ENCODE data around the gene TOR1B. TPM values are rescaled to one million over a fixed set of nuclear protein-coding genes. Genes with fewer than 3 reads are reported as not detected.
A peak's percentile ranks its signal among the peaks of the same experiment; 100 is the strongest.

The TOR1B gene
- polyA plus RNA-seq, 1 of the 3 experiments (the other 2 are of a cell fraction) = 37.4 TPM

DNA sequence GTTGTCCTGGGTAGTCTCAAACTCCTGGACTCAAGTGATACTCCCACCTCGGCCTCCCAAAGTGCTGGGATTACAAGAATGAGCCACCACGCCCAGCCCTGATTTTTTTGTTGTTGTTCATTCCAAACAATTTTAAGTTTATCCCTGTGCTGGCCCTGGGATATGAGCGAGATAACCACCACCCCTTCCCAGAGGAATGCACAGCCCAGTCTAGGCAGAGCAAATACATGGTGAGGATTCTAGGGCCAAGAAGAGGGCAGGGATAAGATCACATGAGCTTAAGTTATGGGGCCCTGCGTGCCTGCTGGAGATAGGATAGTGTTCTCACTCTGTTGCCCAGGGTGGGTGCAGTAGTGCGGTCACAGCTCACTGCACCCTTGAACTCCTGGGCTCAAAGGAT is 21.0 kb upstream of the TOR1B start (continued):
- TF ChIP-seq RFX5 (IDR thresholded peaks at IDR 0.05; ENCODE audit: low read length) (no peak), RAD21 (IDR thresholded peaks at IDR 0.05; ENCODE audit: low read length) (no peak)
- TF ChIP-seq, protein P1, sequence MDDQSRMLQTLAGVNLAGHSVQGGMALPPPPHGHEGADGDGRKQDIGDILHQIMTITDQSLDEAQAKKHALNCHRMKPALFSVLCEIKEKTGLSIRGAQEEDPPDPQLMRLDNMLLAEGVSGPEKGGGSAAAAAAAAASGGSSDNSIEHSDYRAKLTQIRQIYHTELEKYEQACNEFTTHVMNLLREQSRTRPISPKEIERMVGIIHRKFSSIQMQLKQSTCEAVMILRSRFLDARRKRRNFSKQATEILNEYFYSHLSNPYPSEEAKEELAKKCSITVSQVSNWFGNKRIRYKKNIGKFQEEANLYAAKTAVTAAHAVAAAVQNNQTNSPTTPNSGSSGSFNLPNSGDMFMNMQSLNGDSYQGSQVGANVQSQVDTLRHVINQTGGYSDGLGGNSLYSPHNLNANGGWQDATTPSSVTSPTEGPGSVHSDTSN (IDR thresholded peaks at IDR 0.05) = no peak

DNA sequence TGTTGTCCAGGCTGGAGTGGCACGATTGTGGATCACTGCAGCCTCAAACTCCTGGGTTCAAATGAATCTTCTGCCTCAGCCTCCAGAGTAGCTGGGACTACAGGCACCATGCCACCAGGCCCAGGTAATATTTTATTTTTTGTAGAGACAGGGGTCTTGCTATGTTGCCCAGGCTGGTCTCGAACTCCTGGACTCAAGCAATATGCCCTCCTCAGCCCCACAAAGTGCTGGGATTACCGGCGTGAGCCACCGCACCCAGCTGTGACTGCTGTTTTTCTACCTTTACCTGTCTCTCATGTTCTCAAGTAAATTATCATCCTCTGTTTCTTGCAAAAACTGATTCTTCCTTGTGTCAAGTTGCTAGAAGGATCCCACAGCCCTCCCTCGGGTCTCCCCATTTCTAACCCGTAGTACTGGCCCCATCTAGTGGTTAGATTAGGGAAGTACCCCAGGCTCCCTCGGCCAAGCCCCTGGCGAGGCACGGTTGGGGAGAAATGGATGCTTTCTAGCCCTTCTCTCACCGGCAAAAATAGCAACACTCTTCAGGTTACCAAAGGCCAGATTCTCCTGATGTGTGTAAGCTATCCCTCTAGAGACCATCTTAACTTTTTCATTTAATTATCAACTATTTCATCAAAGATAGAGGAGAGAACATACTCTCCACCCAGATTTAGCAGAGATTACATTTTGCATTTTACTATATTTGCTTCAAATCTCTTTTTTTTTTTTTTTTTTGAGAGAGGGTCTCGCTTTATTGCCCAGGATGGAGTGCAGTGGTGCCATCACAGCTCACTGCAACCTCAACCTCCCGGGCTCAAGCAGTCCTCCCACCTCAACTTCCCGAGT is 19.2 kb upstream of the TOR1B start:
- Histone ChIP-seq H3F3A (replicated peaks; ENCODE audit: insufficient read depth) (no peaks in the 10 kb centered on the region), H3K4me1 (ENCODE audit: control insufficient read depth in 1 of 2, insufficient read depth in 2 of 2, low read depth in 1 of 2, low read length in 1 of 2) (no peaks in the 10 kb centered on the region), H2AFZ (ENCODE audit: low read depth) (no peak overlapping the region), H3K9ac (no peak overlapping the region), H3K9me3 (no peaks in the 10 kb centered on the region), H3K9me2 (no peaks in the 10 kb centered on the region), H3K27me3 (ENCODE audit: insufficient read depth) (no peaks in the 10 kb centered on the region; the same call in 1 of the 2 replicates), H3K79me2 (ENCODE audit: insufficient read depth) (no peaks in the 10 kb centered on the region), H4K20me1 (ENCODE audit: insufficient read depth) (no peaks in the 10 kb centered on the region), H3K36me3 (replicated peaks in 1 of 2; ENCODE audit: control insufficient read depth in 1 of 2, insufficient read depth in 2 of 2, low read length in 1 of 2) (no peaks in the 10 kb centered on the region), H3K4me3 (ENCODE audit: low read depth in 2 of 2, low read length in 1 of 2) (no peak overlapping the region), H3K27ac (ENCODE audit: low read depth in 2 of 2, low read length in 1 of 2) (no peak overlapping the region), H3K4me2 (no peak overlapping the region)
- CTCF ChIA-PET = interaction anchor here (0.6 to 19.6 kb wide), 31 partner anchors 8 to 645 kb away, joined by 3 to 356 read pairs (median 5); partner anchors contain the start of genes ASB6, C9orf50 and TOR1B
- peak; percentile 91 for DNase-seq
- WGBS (ENCODE audit: low lambda C conversion rate) = 30% methylated on average over 14 of the region's 14 CpGs
- POLR2A ChIA-PET = interaction anchor here (0.6 kb wide), 2 partner anchors 145 to 179 kb away, joined by 4 read pairs; no protein-coding TSS in a partner anchor
- TF ChIP-seq, protein P2, sequence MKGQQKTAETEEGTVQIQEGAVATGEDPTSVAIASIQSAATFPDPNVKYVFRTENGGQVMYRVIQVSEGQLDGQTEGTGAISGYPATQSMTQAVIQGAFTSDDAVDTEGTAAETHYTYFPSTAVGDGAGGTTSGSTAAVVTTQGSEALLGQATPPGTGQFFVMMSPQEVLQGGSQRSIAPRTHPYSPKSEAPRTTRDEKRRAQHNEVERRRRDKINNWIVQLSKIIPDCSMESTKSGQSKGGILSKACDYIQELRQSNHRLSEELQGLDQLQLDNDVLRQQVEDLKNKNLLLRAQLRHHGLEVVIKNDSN (IDR thresholded peaks at IDR 0.05; ENCODE audit: borderline replicate concordance, low read depth) = no peak
- TF ChIP-seq, protein P1 (IDR thresholded peaks at IDR 0.05) = no peak
- TF ChIP-seq SIN3A (IDR thresholded peaks at IDR 0.05; ENCODE audit: borderline replicate concordance, low read depth, low read length) = no peak
- no peak for TF ChIP-seq NRF1 (IDR thresholded peaks at IDR 0.05; ENCODE audit: low read depth, low read length)
- no peak for TF ChIP-seq CHD2 (IDR thresholded peaks at IDR 0.05; ENCODE audit: low read length, partially characterized antibody)
- TF ChIP-seq SMC3 (IDR thresholded peaks at IDR 0.05; ENCODE audit: low read depth, low read length) = peak; percentile 97
- TF ChIP-seq, protein P3, sequence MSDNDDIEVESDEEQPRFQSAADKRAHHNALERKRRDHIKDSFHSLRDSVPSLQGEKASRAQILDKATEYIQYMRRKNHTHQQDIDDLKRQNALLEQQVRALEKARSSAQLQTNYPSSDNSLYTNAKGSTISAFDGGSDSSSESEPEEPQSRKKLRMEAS (IDR thresholded peaks at IDR 0.05; ENCODE audit: low read depth) = no peak
- no peak for TF ChIP-seq FOXM1 (IDR thresholded peaks at IDR 0.05; ENCODE audit: low read depth)
- no peak for TF ChIP-seq FOXJ3 (CRISPR knock-in tag; IDR thresholded peaks at IDR 0.05)
- no peak for TF ChIP-seq YY1 (IDR thresholded peaks at IDR 0.05; ENCODE audit: low read depth)
- no peak for TF ChIP-seq MEF2A (IDR thresholded peaks at IDR 0.05; ENCODE audit: borderline replicate concordance, low read depth)
- TF ChIP-seq RFX5 (IDR thresholded peaks at IDR 0.05; ENCODE audit: low read length) = no peak
- no peak for TF ChIP-seq JUND (IDR thresholded peaks at IDR 0.05)
- no peak for TF ChIP-seq EZH2phosphoT487 (IDR thresholded peaks at IDR 0.05; ENCODE audit: borderline replicate concordance, low read depth)
- no peak for TF ChIP-seq EP300 (IDR thresholded peaks at IDR 0.05; ENCODE audit: borderline replicate concordance in 1 of 2, low read depth in 1 of 2, low read length in 1 of 2)
- peak; percentile 99 for TF ChIP-seq RAD21 (IDR thresholded peaks at IDR 0.05; ENCODE audit: low read length)
- TF ChIP-seq, protein P4, sequence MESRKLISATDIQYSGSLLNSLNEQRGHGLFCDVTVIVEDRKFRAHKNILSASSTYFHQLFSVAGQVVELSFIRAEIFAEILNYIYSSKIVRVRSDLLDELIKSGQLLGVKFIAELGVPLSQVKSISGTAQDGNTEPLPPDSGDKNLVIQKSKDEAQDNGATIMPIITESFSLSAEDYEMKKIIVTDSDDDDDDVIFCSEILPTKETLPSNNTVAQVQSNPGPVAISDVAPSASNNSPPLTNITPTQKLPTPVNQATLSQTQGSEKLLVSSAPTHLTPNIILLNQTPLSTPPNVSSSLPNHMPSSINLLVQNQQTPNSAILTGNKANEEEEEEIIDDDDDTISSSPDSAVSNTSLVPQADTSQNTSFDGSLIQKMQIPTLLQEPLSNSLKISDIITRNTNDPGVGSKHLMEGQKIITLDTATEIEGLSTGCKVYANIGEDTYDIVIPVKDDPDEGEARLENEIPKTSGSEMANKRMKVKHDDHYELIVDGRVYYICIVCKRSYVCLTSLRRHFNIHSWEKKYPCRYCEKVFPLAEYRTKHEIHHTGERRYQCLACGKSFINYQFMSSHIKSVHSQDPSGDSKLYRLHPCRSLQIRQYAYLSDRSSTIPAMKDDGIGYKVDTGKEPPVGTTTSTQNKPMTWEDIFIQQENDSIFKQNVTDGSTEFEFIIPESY (IDR thresholded peaks at IDR 0.05; ENCODE audit: borderline replicate concordance, low read depth) = no peak
- TF ChIP-seq, protein P5, sequence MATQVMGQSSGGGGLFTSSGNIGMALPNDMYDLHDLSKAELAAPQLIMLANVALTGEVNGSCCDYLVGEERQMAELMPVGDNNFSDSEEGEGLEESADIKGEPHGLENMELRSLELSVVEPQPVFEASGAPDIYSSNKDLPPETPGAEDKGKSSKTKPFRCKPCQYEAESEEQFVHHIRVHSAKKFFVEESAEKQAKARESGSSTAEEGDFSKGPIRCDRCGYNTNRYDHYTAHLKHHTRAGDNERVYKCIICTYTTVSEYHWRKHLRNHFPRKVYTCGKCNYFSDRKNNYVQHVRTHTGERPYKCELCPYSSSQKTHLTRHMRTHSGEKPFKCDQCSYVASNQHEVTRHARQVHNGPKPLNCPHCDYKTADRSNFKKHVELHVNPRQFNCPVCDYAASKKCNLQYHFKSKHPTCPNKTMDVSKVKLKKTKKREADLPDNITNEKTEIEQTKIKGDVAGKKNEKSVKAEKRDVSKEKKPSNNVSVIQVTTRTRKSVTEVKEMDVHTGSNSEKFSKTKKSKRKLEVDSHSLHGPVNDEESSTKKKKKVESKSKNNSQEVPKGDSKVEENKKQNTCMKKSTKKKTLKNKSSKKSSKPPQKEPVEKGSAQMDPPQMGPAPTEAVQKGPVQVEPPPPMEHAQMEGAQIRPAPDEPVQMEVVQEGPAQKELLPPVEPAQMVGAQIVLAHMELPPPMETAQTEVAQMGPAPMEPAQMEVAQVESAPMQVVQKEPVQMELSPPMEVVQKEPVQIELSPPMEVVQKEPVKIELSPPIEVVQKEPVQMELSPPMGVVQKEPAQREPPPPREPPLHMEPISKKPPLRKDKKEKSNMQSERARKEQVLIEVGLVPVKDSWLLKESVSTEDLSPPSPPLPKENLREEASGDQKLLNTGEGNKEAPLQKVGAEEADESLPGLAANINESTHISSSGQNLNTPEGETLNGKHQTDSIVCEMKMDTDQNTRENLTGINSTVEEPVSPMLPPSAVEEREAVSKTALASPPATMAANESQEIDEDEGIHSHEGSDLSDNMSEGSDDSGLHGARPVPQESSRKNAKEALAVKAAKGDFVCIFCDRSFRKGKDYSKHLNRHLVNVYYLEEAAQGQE (IDR thresholded peaks at IDR 0.05; ENCODE audit: low read depth, low read length) = no peak
- no peak for TF ChIP-seq TEAD4 (IDR thresholded peaks at IDR 0.05; ENCODE audit: borderline replicate concordance, insufficient read depth)
